Liver (tissue), 9 donors: ENCODE measurements around the gene TMEM217. TPM values are rescaled to one million over a fixed set of nuclear protein-coding genes. Genes with fewer than 3 reads are reported as not detected.

Source experiments
- DNase-seq: peaks from one replicate; pipeline ENCODE4 v3.0.0-alpha.2; 2017; ENCODE audit warnings: low spot score
- H3K27ac ChIP-seq, 2 donors: one replicate each; pipeline ENCODE4 v1.7.0; 2013; ENCODE audit warnings: inconsistent platforms in 2 of 2, low read length in 2 of 2, control low read depth in 1 of 2, low read depth in 1 of 2, mild to moderate bottlenecking in 1 of 2
- H3K27me3 ChIP-seq, 4 donors: one replicate each; pipeline versions ENCODE4 v1.6.1 to v1.7.0; 2013; ENCODE audit warnings: low read length in 3 of 4, inconsistent platforms in 1 of 4, mild to moderate bottlenecking in 1 of 4, moderate library complexity in 1 of 4; ENCODE audit not compliant: control insufficient read depth in 4 of 4, insufficient read depth in 4 of 4
- H3K36me3 ChIP-seq, 4 donors: one replicate each; pipeline versions ENCODE4 v1.6.1 to v1.7.0; 2013; ENCODE audit warnings: low read length in 3 of 4, mild to moderate bottlenecking in 3 of 4, low read depth in 1 of 4, moderate library complexity in 1 of 4; ENCODE audit not compliant: control insufficient read depth in 4 of 4, insufficient read depth in 3 of 4
- H3K4me1 ChIP-seq, 4 donors: one replicate each; pipeline versions ENCODE4 v1.6.1 to v1.7.0; 2013; ENCODE audit warnings: low read length in 3 of 4, mild to moderate bottlenecking in 3 of 4, moderate library complexity in 1 of 4; ENCODE audit not compliant: control insufficient read depth in 4 of 4, insufficient read depth in 4 of 4
- H3K4me3 ChIP-seq, 3 donors: one replicate each; pipeline versions ENCODE4 v1.6.1 to v1.7.0; 2013; ENCODE audit warnings: low read length in 3 of 3, control low read depth in 1 of 3, low read depth in 1 of 3, mild to moderate bottlenecking in 1 of 3
- H3K9ac ChIP-seq, 2 donors: one replicate each; pipeline ENCODE4 v1.7.0; 2013; ENCODE audit warnings: low read length in 2 of 2, mild to moderate bottlenecking in 2 of 2, moderate library complexity in 2 of 2, control low read depth in 1 of 2, low read depth in 1 of 2
- H3K9me3 ChIP-seq, 4 donors: one replicate each; pipeline versions ENCODE4 v1.6.1 to v1.7.0; 2013; ENCODE audit warnings: low read length in 3 of 4; ENCODE audit not compliant: control insufficient read depth in 4 of 4
- CTCF ChIP-seq: fragments of 150-350 bp; IDR thresholded peaks from 2 replicates; pipeline ENCODE4 v1.5.1; 2017; ENCODE audit warnings: improper control_type of control experiment, low read depth, low read length; ENCODE audit not compliant: missing input control
- EGR1 ChIP-seq, 2 donors: IDR thresholded peaks; 2 replicates each; pipeline ENCODE4 v1.6.1; 2016 to 2018; ENCODE audit warnings: antibody characterized with exemption in 2 of 2, low read depth in 2 of 2
- FOXA1 ChIP-seq: IDR thresholded peaks from 2 replicates; pipeline ENCODE4 v1.6.1; 2016; ENCODE audit warnings: antibody characterized with exemption
- FOXA2 ChIP-seq: IDR thresholded peaks from 2 replicates; pipeline ENCODE4 v1.6.1; 2016; ENCODE audit warnings: antibody characterized with exemption
- GABPA ChIP-seq, 2 donors: IDR thresholded peaks in 1 of 2; conservative IDR thresholded peaks in 1 of 2; 2 replicates each; pipeline ENCODE4 v1.6.1; 2016; ENCODE audit warnings: antibody characterized with exemption in 2 of 2, mild to moderate bottlenecking in 1 of 2, moderate library complexity in 1 of 2
- HNF4A ChIP-seq, 2 donors: conservative IDR thresholded peaks; 2 replicates each; pipeline ENCODE4 v1.6.1; 2016; ENCODE audit warnings: antibody characterized with exemption in 2 of 2, mild to moderate bottlenecking in 2 of 2
- HNF4G ChIP-seq: IDR thresholded peaks from 2 replicates; pipeline ENCODE4 v1.6.1; 2016; ENCODE audit warnings: antibody characterized with exemption
- JUND ChIP-seq, 2 donors: IDR thresholded peaks; 2 replicates each; pipeline ENCODE4 v1.6.1; 2016; ENCODE audit warnings: antibody characterized with exemption in 2 of 2
- MAX ChIP-seq: IDR thresholded peaks from 2 replicates; pipeline ENCODE4 v1.6.1; 2016; ENCODE audit warnings: antibody characterized with exemption
- NR2F2 ChIP-seq: IDR thresholded peaks from 2 replicates; pipeline ENCODE4 v1.6.1; 2016; ENCODE audit warnings: antibody characterized with exemption
- RAD21 ChIP-seq, 2 donors: IDR thresholded peaks; 2 replicates each; pipeline ENCODE4 v1.6.1; 2016; ENCODE audit warnings: antibody characterized with exemption in 2 of 2, mild to moderate bottlenecking in 2 of 2
- REST ChIP-seq: IDR thresholded peaks from 2 replicates; pipeline ENCODE4 v1.6.1; 2016; ENCODE audit warnings: antibody characterized with exemption, mild to moderate bottlenecking
- RXRA ChIP-seq, 2 donors: IDR thresholded peaks; 2 replicates each; pipeline ENCODE4 v1.6.1; 2017 to 2018; ENCODE audit warnings: antibody characterized with exemption in 2 of 2, mild to moderate bottlenecking in 1 of 2
- SP1 ChIP-seq: IDR thresholded peaks from 2 replicates; pipeline ENCODE4 v1.6.1; 2018; ENCODE audit warnings: antibody characterized with exemption, mild to moderate bottlenecking
- TAF1 ChIP-seq: conservative IDR thresholded peaks from 2 replicates; pipeline ENCODE4 v1.6.1; 2016; ENCODE audit warnings: antibody characterized with exemption, mild to moderate bottlenecking
- YY1 ChIP-seq: IDR thresholded peaks from 2 replicates; pipeline ENCODE4 v1.6.1; 2016; ENCODE audit warnings: antibody characterized with exemption, mild to moderate bottlenecking
- ZBTB33 ChIP-seq: IDR thresholded peaks from 2 replicates; pipeline ENCODE4 v1.6.1; 2016; ENCODE audit warnings: antibody characterized with exemption
- WGBS: extraction: QIAGEN DNeasy Blood & Tissue Kit; methylation state at CpG from one replicate; pipeline ENCODE4 v1.1.7; 2013; 5-methylcytosine and 5-hydroxymethylcytosine counted together
- polyA plus RNA-seq, 2 donors: library from polyadenylated mRNA; stranded (reverse) in 1 of 2; unstranded in 1 of 2; fragments of 200-250 nt in 1 of 2; fragments of >200 nt in 1 of 2; fragmentation: Nextera tagmentation in 1 of 2; extraction: Ambion mirVana in 1 of 2; gene quantifications; one replicate each; pipeline versions ENCODE4 v1.2.1 to v1.2.3, GENCODE V29; 2013 to 2015
- total RNA-seq, 2 donors: library from RNA; depleted of rRNA; stranded (reverse); fragments of >200 nt; gene quantifications; one replicate each; pipeline ENCODE4 v1.2.3, GENCODE V29; 2014
- donor health status: healthy.
- donor health status: healthy.
- donor health status: healthy.
- donor health status: healthy.
- donor health status: healthy.

The TMEM217 gene
- total and polyA plus RNA-seq, 4 donors = 0.39 to 3.2 (median 0.62) TPM

GRCh38 chr6:37239526-37239925, 18.4 kb downstream of the TMEM217 start:
- Histone ChIP-seq H3K4me1 (peaks cover 4 to 10% (median 5%) of the 10 kb centered on the region in 4 donors), H3K27ac (no peak overlapping the region)

More at GRCh38 chr6:37239526-37239925, 18.4 kb downstream of the TMEM217 start:
- no peaks in the 10 kb centered on the region for H3K27me3 ChIP-seq
- no peaks in the 10 kb centered on the region for H3K9me3 ChIP-seq
- H3K9ac ChIP-seq = no peak overlapping the region
- no peak overlapping the region for H3K4me3 ChIP-seq
- no peak for DNase-seq
- no peaks in the 10 kb centered on the region for H3K36me3 ChIP-seq
- 92% methylated on average over 3 of the region's 3 CpGs for WGBS
- TF ChIP-seq YY1 (no peak), SP1 (no peak), HNF4G (no peak), CTCF (no peak), REST (no peak), ZBTB33 (no peak), FOXA1 (no peak), RXRA (IDR thresholded peaks at IDR 0.05) (no peak), MAX (no peak), HNF4A (conservative IDR thresholded peaks at IDR 0.05) (no peak), TAF1 (no peak), RAD21 (IDR thresholded peaks at IDR 0.05) (no peak), FOXA2 (no peak), GABPA (IDR thresholded peaks at IDR 0.05 in 1 of 2, conservative IDR thresholded peaks at IDR 0.05 in 1 of 2) (no peak), NR2F2 (no peak), JUND (IDR thresholded peaks at IDR 0.05) (no peak), EGR1 (IDR thresholded peaks at IDR 0.05; ENCODE audit: low read depth in 2 of 2) (no peak)
